HG03159 (cell line): ENCODE data around the gene HOATZ.
A peak's percentile ranks its signal among the peaks of the same experiment; 100 is the strongest.

Experiments used
- ATAC-seq: cut with Tn5 transposase; IDR thresholded peaks from one replicate; pipeline ENCODE4 v1.9.1; 2021; ENCODE audit warnings: mild to moderate bottlenecking, moderate library complexity; ENCODE audit not compliant: unreplicated experiment

Gene HOATZ

DNA sequence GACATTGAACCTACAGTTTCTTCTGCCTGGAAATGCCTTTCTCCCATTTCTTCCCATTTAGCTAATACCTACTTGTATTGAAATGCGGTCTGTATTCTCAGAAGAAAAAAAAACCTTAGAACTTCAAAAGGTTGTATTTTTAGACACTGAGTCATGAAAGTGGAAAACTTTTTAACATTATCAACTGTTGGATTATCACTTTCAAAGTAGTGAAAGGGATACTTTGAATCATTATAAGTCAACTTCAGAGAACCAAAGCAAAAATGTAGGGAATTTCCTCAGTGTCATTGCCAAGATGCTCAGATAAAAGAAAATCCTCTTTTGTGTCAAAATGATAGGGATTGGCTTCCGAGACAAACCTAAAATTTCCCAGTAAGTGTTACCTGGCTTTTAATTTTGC, 6.6 kb downstream of the HOATZ start:
- ATAC-seq: no peak

GRCh38 chr11:111522426-111522825, 7.8 kb downstream of the HOATZ start:
- no peak for ATAC-seq

DNA sequence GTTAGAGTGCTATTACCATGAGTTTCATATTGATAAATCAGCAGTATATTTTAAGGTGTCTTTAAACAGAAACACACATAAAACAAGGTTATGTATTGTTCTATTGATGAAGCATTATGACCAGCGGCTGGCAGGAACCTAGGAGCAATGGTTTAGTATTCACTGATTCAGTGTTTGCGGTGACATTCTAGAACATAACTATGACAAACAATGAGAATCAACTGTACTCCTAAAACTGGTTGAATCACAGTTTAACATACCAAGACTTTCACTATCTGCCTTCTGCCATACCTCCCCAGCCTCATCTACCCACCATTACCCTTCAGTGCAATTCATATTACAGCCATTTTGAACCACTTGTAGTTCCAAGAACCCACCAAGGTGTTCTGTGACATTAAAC, 8.8 kb downstream of the HOATZ start:
- ATAC-seq: no peak

GRCh38 chr11:111524056-111524455, 9.5 kb downstream of the HOATZ start:
- no peak for ATAC-seq

GRCh38 chr11:111525456-111525855, 10.9 kb downstream of the HOATZ start:
- no peak for ATAC-seq

- ATAC-seq: no peak
These were observed 11.9 kb downstream of the HOATZ start for GRCh38 chr11:111526501-111526900.

DNA sequence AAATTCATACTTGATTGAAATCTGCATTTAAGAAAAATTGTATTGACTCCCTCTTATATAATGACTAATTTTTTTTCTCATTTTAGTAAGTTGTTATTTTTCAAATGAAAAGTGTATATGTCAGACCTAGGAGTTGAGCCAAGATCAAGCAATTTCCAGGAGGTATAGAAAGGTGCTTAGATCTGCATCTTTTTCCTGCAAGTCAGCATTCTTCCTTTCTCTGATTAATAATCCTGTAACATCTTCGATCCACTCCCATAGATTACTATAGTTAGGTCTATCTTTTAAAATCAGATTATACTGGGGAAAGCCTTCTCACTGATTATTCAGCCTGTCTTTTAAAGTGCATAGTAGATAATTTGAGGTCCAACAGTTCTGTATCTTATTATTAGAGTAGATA, 12.7 kb downstream of the HOATZ start:
- ATAC-seq: no peak

- ATAC-seq: no peak
These were observed 14.0 kb downstream of the HOATZ start for GRCh38 chr11:111528557-111528956.

GRCh38 chr11:111530091-111530490, 15.5 kb downstream of the HOATZ start:
- ATAC-seq: no peak

DNA sequence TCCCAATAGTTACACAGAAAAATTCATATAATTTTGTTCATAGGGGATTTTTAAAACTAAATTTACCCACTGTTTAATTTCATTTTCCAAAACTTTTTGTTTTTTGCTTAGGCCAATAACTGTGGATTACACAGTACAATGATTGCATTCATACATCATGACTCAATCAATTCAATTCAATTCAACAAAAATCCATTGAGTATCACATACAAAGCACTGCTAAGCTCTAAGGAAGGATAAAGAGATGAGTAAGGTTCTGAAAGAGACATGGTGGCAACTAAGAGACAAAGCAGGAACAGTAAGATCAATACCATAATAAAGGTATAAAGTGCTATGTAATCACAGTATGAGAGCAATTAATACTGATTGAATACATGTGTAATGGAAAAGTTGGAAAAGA, 16.6 kb downstream of the HOATZ start:
- ATAC-seq: no peak

DNA sequence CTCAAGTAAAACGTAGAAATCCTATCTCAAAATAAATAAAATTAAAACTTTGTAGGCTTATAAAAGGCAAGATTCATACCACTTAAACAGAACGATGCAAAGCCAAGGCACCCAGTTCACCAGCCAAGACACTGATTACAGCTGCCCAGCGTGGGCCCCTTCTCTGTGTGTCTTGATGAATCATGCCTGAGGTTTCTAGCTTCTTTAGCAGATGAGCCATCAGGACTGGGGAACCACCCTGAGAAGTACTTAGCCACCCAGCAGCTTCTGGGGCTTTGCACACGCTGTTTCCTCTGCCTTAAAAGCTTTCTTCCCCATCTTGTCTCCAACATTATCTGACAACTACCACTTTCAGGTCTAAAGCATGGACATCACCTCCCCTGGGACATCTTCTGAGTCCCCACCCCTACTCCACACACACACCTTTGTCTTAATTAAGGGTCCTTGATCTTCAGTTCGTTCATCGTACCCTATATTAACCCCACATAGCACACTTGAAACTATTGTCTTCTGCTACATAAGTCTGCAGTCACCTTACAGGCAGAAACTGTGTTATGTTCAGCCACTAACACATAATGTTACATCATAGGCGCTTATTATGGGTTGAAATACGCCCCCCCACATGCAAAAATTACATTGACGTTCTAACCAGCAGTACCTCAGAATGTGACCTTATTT, 17.2 kb downstream of the HOATZ start:
- ATAC-seq: peak; percentile 61

DNA sequence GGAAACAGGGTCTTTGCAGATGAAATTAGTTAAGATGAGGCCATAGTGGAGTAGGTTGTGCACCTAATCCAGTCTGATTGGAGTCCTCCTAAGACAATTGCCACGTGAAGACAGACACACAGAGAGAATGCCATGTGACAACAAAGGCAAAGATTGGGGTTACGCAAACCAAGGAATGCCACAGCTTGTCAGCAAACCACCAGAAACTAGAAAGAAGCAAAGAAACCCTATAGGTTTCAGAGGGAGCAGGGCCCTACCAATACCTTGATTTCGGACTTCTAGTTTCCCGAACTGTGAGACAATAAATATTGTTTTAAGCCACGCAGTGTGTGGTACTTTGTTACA, 17.8 kb downstream of the HOATZ start:
- ATAC-seq: no peak

- no peak for ATAC-seq
These were observed 20.7 kb downstream of the HOATZ start for GRCh38 chr11:111535281-111535680.

GRCh38 chr11:111537336-111537860, 22.8 kb downstream of the HOATZ start:
- no peak for ATAC-seq

GRCh38 chr11:111538407-111539114, 24.0 kb downstream of the HOATZ start:
- ATAC-seq: no peak

- no peak for ATAC-seq
These were observed 25.0 kb downstream of the HOATZ start for GRCh38 chr11:111539426-111540113.

DNA sequence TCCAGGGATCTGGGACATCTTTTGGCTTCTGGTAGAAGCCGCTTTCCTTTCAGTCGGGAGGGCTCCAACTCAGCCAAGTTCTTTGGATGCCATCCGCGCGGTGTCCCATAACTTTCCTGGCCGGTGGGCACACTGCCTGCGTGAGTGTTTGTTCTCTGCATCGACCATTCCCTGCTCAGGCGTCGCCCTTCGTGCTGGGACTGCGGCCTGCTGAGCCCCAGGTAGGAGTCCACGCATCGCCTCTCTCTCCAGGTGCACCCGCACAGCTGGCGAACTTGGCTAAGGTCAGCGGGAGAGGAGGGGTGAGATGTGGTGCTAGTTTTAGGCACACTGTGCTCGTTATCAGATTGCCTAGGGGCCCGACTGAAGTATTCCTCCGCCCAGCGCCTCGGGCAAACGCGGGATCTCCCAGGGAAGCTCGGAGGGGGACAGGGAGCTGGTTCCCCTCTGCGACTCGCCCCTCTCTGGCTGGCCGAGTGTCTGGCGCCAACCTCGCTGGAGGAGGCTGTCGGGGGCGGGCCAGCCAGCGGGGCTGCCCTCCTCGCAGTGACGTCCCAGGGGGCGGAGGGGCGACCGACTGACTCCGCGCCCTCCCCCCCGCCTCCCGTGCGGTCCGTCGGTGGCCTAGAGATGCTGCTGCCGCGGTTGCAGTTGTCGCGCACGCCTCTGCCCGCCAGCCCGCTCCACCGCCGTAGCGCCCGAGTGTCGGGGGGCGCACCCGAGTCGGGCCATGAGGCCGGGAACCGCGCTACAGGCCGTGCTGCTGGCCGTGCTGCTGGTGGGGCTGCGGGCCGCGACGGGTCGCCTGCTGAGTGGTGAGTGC, 25.7 kb downstream of the HOATZ start, which contains the start of gene LAYN:
TSS of gene LAYN (plus strand) at position 607 of the 823 bp plus-strand sequence. CDS start at position 731, 124 bp downstream.
- no peak for ATAC-seq

DNA sequence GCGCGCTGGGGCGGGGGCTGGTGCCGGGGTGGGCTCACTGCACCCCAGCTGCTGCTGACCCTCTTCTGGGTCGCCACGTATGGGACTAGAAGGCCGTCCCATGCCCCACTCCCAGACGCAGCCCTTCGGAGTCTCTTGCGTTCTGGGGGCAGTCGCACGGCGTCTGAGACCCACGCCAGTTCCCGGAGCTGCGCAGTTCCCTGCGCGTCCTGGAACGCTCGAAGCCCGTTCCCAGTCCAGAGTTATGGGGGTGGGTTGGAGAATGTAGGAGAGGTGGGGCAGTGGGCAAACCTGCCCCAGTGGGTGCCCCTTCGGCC, 26.3 kb downstream of the HOATZ start:
- ATAC-seq: no peak

DNA sequence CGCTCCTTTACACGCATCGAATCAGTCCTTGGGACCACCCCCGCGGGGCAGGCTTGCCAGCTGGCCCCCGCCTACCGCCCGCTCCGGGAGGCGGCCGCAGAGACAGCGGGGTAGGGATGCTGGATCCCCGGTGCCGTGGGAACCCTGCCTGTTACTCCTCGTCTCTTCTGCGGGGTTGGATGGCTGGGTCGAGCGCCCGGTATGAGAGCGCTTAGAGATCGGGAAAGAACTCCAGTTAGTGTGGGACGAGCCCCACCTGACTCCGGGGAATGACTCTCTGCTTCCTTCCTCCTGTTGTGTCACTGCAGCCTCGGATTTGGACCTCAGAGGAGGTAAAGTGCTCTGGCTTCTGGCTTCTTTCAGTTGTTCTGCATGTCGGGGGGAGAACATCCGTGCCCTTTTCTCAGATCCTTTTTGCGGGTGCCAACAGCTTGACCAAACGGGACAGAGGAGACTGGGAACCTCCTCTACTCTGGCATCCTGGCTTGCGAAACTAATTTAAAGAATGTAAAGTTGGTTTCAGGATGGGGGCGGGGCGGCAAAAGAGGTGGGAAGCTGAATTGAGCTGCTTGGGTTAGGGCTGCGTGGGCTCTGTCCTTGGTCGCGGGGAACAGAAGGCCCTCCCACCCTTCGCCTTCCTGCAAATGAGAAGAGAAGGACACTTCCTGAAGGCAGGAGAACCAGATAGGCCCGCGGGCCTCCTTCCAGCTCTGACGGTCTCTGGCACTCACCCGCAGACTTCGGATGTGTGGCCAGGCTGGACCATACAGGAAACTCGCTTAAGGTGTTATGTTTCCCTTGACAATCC, 26.9 kb downstream of the HOATZ start:
- ATAC-seq: no peak

DNA sequence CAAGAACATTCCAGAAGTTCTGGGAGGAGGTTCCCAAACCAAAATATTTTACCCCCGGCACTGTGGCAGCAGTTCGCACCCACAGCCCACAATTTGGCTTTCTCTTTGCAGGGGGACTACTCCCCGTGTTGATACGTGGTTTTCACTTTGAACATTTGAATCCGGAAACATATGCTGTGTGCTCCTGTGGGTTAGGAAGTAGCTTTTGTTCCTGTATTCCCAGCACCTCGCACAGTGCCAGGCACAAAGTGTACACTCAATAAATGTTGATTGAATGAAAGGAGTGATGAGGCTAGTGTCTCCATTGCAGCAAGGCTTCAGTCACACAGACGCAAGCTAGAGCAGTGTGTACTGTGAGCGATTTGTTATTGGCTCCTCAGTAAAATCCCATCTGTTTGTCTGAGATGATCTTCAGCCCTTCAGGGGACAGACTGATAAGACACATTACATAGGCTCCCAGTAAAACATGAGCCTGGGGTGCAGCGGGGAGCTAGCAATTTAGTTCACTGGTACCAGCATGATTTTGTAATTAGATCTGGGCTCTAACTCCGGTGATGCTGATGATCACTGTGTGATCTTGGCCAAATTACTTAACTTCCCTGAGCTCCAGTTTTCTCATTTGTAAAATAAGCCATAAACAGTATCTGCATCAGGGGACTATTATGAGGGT, 28.2 kb downstream of the HOATZ start:
- no peak for ATAC-seq
